OCI-LY7 (cell line): ENCODE data around the gene SYNRG. TPM values are rescaled to one million over a fixed set of nuclear protein-coding genes. Genes with fewer than 3 reads are reported as not detected.

ENCODE experiments used
- BruUV-seq: library from RNA; stranded (reverse); fragments of 400-500 nt; replicated peaks from 2 replicates; lab custom pipeline; 2021; lab: Mats Ljungman, UMichigan
- CTCF ChIA-PET: fragments of 300-600 bp; sonication (Branson Sonifier 250); formaldehyde crosslinking; loops from one replicate; lab custom pipeline; 2022; ENCODE audit warnings: antibody characterized with exemption; ENCODE audit not compliant: unreplicated experiment; lab: Charles Lee
- POLR2A ChIA-PET: fragments of 300-600 bp; sonication (Branson Sonifier 250); formaldehyde crosslinking; loops from one replicate; lab custom pipeline; 2022; ENCODE audit warnings: antibody characterized with exemption; lab: Charles Lee
- DNase-seq: peaks from one replicate; pipeline ENCODE4 v3.0.0-alpha.2; 2015; ENCODE audit warnings: low spot score
- H2AFZ ChIP-seq: fragments of 200-600 bp; sonication (generic), shearing (Covaris generic); 2 replicates; pipeline ENCODE4 v1.6.1; 2014; ENCODE audit warnings: mild to moderate bottlenecking, antibody characterized with exemption, low read length, moderate library complexity
- H3K27ac ChIP-seq: fragments of 200-600 bp; sonication (generic); 2 replicates; pipeline ENCODE4 v1.5.1; 2014; ENCODE audit warnings: mixed run types, low read depth, mild to moderate bottlenecking, moderate library complexity, low read length, inconsistent platforms; ENCODE audit not compliant: poor library complexity, severe bottlenecking
- H3K36me3 ChIP-seq: fragments of 200-600 bp; sonication (generic); 2 replicates; pipeline ENCODE4 v1.6.1; 2014; ENCODE audit warnings: mild to moderate bottlenecking, antibody characterized with exemption, low read length, moderate library complexity, mixed read lengths; ENCODE audit not compliant: insufficient read depth
- H3K4me1 ChIP-seq: fragments of 200-600 bp; sonication (generic); 2 replicates; pipeline ENCODE4 v1.5.1; 2014; ENCODE audit warnings: mild to moderate bottlenecking, low read length; ENCODE audit not compliant: insufficient read depth, poor library complexity, severe bottlenecking
- H3K4me2 ChIP-seq: fragments of 200-600 bp; sonication (generic); 2 replicates; pipeline ENCODE4 v1.6.1; 2014; ENCODE audit warnings: mild to moderate bottlenecking, low read length
- H3K4me3 ChIP-seq: fragments of 200-600 bp; sonication (generic); 2 replicates; pipeline ENCODE4 v1.5.1; 2014; ENCODE audit warnings: mild to moderate bottlenecking, low read depth, low read length; ENCODE audit not compliant: poor library complexity, severe bottlenecking
- H3K79me2 ChIP-seq: fragments of 200-600 bp; sonication (generic); 2 replicates; pipeline ENCODE4 v1.6.1; 2016; ENCODE audit warnings: low read depth, mild to moderate bottlenecking, low read length, moderate library complexity, mixed read lengths; ENCODE audit not compliant: insufficient read depth
- H3K9me2 ChIP-seq: fragments of 200-600 bp; sonication (generic); 2 replicates; pipeline ENCODE4 v1.6.1; 2016; ENCODE audit warnings: mild to moderate bottlenecking, low read length, mixed read lengths; ENCODE audit not compliant: insufficient read depth
- H3K9me3 ChIP-seq: fragments of 200-600 bp; sonication (generic); 2 replicates; pipeline ENCODE4 v1.6.1; 2014; ENCODE audit warnings: mild to moderate bottlenecking, mixed run types, low read length, mixed read lengths
- H4K20me1 ChIP-seq: fragments of 200-600 bp; sonication (generic); 2 replicates; pipeline ENCODE4 v1.6.1; 2014; ENCODE audit warnings: mild to moderate bottlenecking, antibody characterized with exemption, low read length, moderate library complexity, mixed read lengths; ENCODE audit not compliant: insufficient read depth
- EZH2phosphoT487 ChIP-seq: fragments of 200-600 bp; sonication (generic); IDR thresholded peaks from 2 replicates; pipeline ENCODE4 v1.6.1; 2018; ENCODE audit warnings: low read depth, borderline replicate concordance, mild to moderate bottlenecking, mixed run types, antibody characterized with exemption, low read length, moderate library complexity, mixed read lengths
- intact Hi-C: fragments of 100-400 bp; cut with micrococcal nuclease; formaldehyde crosslinking; loops from one replicate; pipeline ENCODE4 v1.10.0; 2022; ENCODE audit not compliant: unreplicated experiment
- total RNA-seq, 2 experiments: library from RNA; depleted of rRNA in 1 of 2; stranded (reverse); fragments of >200 nt in 1 of 2; shearing (Covaris generic) in 1 of 2; gene quantifications; 2 replicates each; pipeline ENCODE4 v1.2.3, GENCODE V29; 2014 to 2022
- TF ChIP-seq, protein P1 (sequence below): fragments of 200-600 bp; sonication (generic); conservative IDR thresholded peaks from 2 replicates; pipeline ENCODE4 v1.5.1; 2014; ENCODE audit warnings: mild to moderate bottlenecking, antibody characterized with exemption, low read length, moderate library complexity, mixed read lengths

SYNRG gene
- total RNA-seq, 2 experiments from 2014 or later = 39.6 to 132 TPM

DNA sequence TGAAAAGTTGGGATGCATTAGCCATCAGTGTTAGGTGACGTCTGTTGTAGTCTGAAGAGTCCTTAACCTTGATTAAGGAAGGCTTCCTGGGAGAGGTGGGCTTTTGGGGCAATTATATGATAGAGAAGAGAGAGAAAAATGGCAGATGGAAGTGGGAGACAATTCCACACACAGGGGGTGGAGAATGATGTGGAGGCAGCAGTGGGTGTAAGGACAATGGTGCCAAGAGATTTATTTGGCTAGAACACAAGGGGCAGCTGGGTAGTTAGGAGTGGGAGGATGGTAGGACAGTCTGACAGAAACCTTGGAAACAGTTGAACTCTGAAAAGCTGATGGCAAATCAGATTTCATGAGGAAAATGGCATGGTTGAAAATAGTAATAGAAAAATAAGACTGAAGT lies 130.2 kb downstream of the SYNRG start:
- H4K20me1 ChIP-seq = no peaks in the 10 kb centered on the region
- peaks cover 55% of the 10 kb centered on the region for H3K36me3 ChIP-seq
- DNase-seq = no peak
- no peaks in the 10 kb centered on the region for H3K9me2 ChIP-seq
- no peak overlapping the region for H3K4me2 ChIP-seq
- intact Hi-C loops = no loop called here
- no peak overlapping the region for H2AFZ ChIP-seq
- no peak overlapping the region for H3K4me3 ChIP-seq
- H3K27ac ChIP-seq = no peak overlapping the region
- no peaks in the 10 kb centered on the region for H3K79me2 ChIP-seq
- no peaks in the 10 kb centered on the region for H3K9me3 ChIP-seq
- TF ChIP-seq, protein P1, sequence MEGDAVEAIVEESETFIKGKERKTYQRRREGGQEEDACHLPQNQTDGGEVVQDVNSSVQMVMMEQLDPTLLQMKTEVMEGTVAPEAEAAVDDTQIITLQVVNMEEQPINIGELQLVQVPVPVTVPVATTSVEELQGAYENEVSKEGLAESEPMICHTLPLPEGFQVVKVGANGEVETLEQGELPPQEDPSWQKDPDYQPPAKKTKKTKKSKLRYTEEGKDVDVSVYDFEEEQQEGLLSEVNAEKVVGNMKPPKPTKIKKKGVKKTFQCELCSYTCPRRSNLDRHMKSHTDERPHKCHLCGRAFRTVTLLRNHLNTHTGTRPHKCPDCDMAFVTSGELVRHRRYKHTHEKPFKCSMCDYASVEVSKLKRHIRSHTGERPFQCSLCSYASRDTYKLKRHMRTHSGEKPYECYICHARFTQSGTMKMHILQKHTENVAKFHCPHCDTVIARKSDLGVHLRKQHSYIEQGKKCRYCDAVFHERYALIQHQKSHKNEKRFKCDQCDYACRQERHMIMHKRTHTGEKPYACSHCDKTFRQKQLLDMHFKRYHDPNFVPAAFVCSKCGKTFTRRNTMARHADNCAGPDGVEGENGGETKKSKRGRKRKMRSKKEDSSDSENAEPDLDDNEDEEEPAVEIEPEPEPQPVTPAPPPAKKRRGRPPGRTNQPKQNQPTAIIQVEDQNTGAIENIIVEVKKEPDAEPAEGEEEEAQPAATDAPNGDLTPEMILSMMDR = no peak
- no peak for TF ChIP-seq EZH2phosphoT487
- CTCF ChIA-PET = no interaction called here
- POLR2A ChIA-PET = no interaction called here
- no TSS peak for BruUV-seq
- peaks cover 12% of the 10 kb centered on the region for H3K4me1 ChIP-seq

DNA sequence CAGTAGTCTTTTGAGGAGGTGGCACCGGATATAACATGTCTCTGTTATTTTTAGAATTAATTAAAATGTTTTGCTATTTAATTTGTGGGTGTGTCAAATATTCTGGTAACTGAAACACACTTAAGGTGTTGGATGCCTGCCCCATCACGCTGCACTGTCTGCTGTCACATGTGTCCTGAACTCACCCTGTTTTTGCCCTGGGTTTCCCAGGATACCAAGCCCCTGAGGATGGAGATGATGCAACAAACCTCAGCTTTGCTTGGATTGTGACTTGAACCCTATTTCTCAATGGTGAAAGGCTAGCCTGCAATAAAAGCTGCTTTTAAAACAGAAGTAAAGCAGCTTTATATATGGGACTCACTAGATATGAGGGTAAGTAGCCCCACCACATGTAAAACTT lies 131.0 kb downstream of the SYNRG start:
- BruUV-seq = no TSS peak
- ChIA-PET CTCF (no interaction called here), POLR2A (no interaction called here)
- H3K79me2 ChIP-seq = no peaks in the 10 kb centered on the region
- intact Hi-C loops = no loop called here
- H4K20me1 ChIP-seq = no peaks in the 10 kb centered on the region
- no peak overlapping the region for H3K4me3 ChIP-seq
- H3K36me3 ChIP-seq = peaks cover 63% of the 10 kb centered on the region
- H2AFZ ChIP-seq = no peak overlapping the region
- H3K9me3 ChIP-seq = no peaks in the 10 kb centered on the region
- H3K4me1 ChIP-seq = peaks cover 6% of the 10 kb centered on the region
- TF ChIP-seq EZH2phosphoT487 = no peak
- TF ChIP-seq, protein P1 = no peak
- DNase-seq = no peak
- no peak overlapping the region for H3K4me2 ChIP-seq
- H3K9me2 ChIP-seq = no peaks in the 10 kb centered on the region
- H3K27ac ChIP-seq = no peak overlapping the region

DNA sequence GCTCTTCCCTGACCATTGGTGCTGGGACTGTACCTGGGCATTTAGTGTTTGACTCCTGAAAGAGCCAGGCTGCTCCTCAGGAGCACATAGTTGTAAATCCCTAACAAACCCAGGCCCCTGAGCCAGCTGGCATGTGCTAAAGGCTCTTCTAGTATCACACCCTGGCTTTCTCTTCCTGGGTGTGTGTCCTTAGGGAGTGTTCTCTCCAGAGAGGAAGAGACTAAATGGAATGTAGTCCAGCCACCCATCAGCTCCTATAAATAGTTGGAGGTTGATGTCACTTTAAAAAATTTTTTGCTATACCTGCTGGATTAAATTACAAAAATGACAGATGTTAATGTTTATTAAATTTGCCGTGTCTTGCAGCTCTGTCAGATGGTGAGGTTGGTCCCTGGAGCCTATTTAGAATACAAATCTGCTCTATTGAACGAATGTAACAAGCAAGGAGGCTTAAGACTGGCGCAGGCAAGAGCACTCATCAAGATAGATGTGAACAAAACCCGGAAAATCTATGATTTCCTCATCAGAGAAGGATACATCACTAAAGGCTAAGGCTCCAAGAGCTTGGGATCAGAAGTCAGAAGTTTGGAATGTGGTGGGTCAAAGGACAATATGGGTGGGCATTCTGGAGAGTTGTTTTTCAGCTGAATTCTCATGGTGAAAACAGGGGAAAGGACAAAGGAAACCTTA lies 132.6 kb downstream of the SYNRG start:
- no peak overlapping the region for H3K27ac ChIP-seq
- H4K20me1 ChIP-seq = no peaks in the 10 kb centered on the region
- no peaks in the 10 kb centered on the region for H3K9me2 ChIP-seq
- DNase-seq = no peak
- intact Hi-C loops = no loop called here
- ChIA-PET CTCF (no interaction called here), POLR2A (no interaction called here)
- H2AFZ ChIP-seq = no peak overlapping the region
- TF ChIP-seq, protein P1 = no peak
- no peak for TF ChIP-seq EZH2phosphoT487
- peaks cover 79% of the 10 kb centered on the region for H3K36me3 ChIP-seq
- H3K4me3 ChIP-seq = no peak overlapping the region
- no TSS peak for BruUV-seq
- H3K4me1 ChIP-seq = no peaks in the 10 kb centered on the region
- no peak overlapping the region for H3K4me2 ChIP-seq
- no peaks in the 10 kb centered on the region for H3K79me2 ChIP-seq
- H3K9me3 ChIP-seq = no peaks in the 10 kb centered on the region
